Spleen (tissue), 7 donors: ENCODE results near the gene CHODL.

ENCODE experiments used
- POLR2A ChIP-seq, 3 donors: fragments of 450-650 bp; IDR thresholded peaks; one replicate each; pipeline ENCODE4 v1.5.1; 2017; ENCODE audit warnings: antibody characterized with exemption in 3 of 3, mild to moderate bottlenecking in 1 of 3
- POLR2AphosphoS5 ChIP-seq, 3 donors: sonication (generic); formaldehyde crosslinking; IDR thresholded peaks; one replicate each; pipeline ENCODE4 v1.5.1; 2017; ENCODE audit warnings: antibody characterized with exemption in 3 of 3
- TF ChIP-seq, protein P1 (sequence below), 11 experiments: fragments of 200-600 bp in 7 of 11; fragments of 450-650 bp in 4 of 11; sonication (generic) in 4 of 11; IDR thresholded peaks in 8 of 11; conservative IDR thresholded peaks in 3 of 11; 1 replicate in 7 of 11; 2 replicates in 4 of 11; pipeline versions ENCODE4 v1.4.0 to v1.8.0; 2016 to 2021; ENCODE audit warnings: antibody characterized with exemption in 11 of 11, inconsistent platforms in 4 of 11, mild to moderate bottlenecking in 1 of 11
- donor health status: DM: no; HTN: no; CAD: no; lungs with moderate emphysema.
- donor health status: DM: no; HTN: no; CAD: no.
- donor health status: DM: no; HTN: no; CAD: no.

DNA sequence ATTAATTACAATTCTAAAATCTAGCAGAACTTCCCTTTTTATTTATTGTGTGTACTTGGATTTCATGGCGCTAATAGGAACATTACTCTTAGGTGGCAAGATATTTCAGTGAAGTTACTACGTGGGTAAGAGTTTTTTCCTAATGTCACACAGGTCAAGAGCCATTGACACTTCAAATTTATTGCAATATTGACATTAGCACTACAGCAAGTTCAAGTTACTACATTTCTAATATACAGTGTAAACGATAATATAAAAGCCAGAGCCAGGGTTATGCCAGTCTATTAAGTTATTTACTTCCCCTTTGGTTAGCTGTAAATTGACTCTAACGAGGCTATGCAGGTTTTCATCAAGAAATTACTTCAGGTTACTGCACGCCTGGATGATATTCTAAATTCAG, 29.7 kb downstream of the CHODL start:
- TF ChIP-seq, protein P1, sequence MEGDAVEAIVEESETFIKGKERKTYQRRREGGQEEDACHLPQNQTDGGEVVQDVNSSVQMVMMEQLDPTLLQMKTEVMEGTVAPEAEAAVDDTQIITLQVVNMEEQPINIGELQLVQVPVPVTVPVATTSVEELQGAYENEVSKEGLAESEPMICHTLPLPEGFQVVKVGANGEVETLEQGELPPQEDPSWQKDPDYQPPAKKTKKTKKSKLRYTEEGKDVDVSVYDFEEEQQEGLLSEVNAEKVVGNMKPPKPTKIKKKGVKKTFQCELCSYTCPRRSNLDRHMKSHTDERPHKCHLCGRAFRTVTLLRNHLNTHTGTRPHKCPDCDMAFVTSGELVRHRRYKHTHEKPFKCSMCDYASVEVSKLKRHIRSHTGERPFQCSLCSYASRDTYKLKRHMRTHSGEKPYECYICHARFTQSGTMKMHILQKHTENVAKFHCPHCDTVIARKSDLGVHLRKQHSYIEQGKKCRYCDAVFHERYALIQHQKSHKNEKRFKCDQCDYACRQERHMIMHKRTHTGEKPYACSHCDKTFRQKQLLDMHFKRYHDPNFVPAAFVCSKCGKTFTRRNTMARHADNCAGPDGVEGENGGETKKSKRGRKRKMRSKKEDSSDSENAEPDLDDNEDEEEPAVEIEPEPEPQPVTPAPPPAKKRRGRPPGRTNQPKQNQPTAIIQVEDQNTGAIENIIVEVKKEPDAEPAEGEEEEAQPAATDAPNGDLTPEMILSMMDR (IDR thresholded peaks at IDR 0.05 in 8 of 11, conservative IDR thresholded peaks at IDR 0.05 in 3 of 11), result no peak
- TF ChIP-seq POLR2A (IDR thresholded peaks at IDR 0.05) (no peak), POLR2AphosphoS5 (IDR thresholded peaks at IDR 0.05) (no peak)
